AG10803 (cell line): ENCODE measurements around the gene FEM1B.

Source experiments
- DNase-seq: peaks from one replicate; pipeline ENCODE4 v3.0.0; 2010; ENCODE audit warnings: low read depth
- H3K4me3 ChIP-seq: 2 replicates; pipeline ENCODE4 v1.5.1; 2011; ENCODE audit warnings: mild to moderate bottlenecking, low read length, control low read depth
- CTCF ChIP-seq: conservative IDR thresholded peaks from 2 replicates; pipeline ENCODE4 v1.5.1; 2011; ENCODE audit warnings: mild to moderate bottlenecking, low read length, control low read depth, inconsistent platforms

FEM1B gene

GRCh38 chr15:68278345-68278594 lies 725 bp downstream of the FEM1B start:
- DNase-seq: no peak
- peak; percentile 36; the same call in 1 of the 2 replicates for TF ChIP-seq CTCF

GRCh38 chr15:68278595-68279405 lies 1.3 kb downstream of the FEM1B start:
- peak overlapping the region; percentile 98 for H3K4me3 ChIP-seq
- TF ChIP-seq CTCF: no peak
- DNase-seq: no peak

More at GRCh38 chr15:68278345-68278594, 725 bp downstream of the FEM1B start:
- H3K4me3 ChIP-seq: peak overlapping the region; percentile 98

- no peak for DNase-seq
- no peak for TF ChIP-seq CTCF
- peak overlapping the region; percentile 98 for H3K4me3 ChIP-seq
Measured at GRCh38 chr15:68279779-68280753, 2.5 kb downstream of the FEM1B start.

GRCh38 chr15:68281008-68281407 lies 3.5 kb downstream of the FEM1B start:
- H3K4me3 ChIP-seq: peak overlapping the region; percentile 98
- TF ChIP-seq CTCF: no peak
- no peak for DNase-seq

GRCh38 chr15:68283401-68283800 lies 5.9 kb downstream of the FEM1B start:
- DNase-seq: no peak
- TF ChIP-seq CTCF: no peak
- H3K4me3 ChIP-seq: no peak overlapping the region

- H3K4me3 ChIP-seq: no peak overlapping the region
- no peak for DNase-seq
Measured at GRCh38 chr15:68284616-68285258, 7.2 kb downstream of the FEM1B start.

More at GRCh38 chr15:68284616-68285258, 7.2 kb downstream of the FEM1B start:
- no peak for TF ChIP-seq CTCF
